SIG-M5 treated with dmso at 0.1 percent for 504 hours (cell line): ENCODE data around the gene WDR7.

Experiments used
- DNase-seq: peaks from one replicate; lab custom pipeline; 2025; ENCODE audit not compliant: unreplicated experiment; lab: John Stamatoyannopoulos, UW

Gene WDR7

GRCh38 chr18:56873441-56874140 lies 222.4 kb downstream of the WDR7 start:
- no peak for DNase-seq

- DNase-seq = no peak
Observed at GRCh38 chr18:56878711-56879110, 227.6 kb downstream of the WDR7 start.

GRCh38 chr18:56884511-56884910 lies 233.4 kb downstream of the WDR7 start:
- DNase-seq = no peak

- no peak for DNase-seq
Observed at GRCh38 chr18:56888978-56889377, 237.8 kb downstream of the WDR7 start.

- DNase-seq = no peak
Observed at GRCh38 chr18:56889621-56890020, 238.5 kb downstream of the WDR7 start.

GRCh38 chr18:56890632-56891031 lies 239.5 kb downstream of the WDR7 start:
- DNase-seq = no peak

- DNase-seq = no peak
Observed at GRCh38 chr18:56891116-56891515, 240.0 kb downstream of the WDR7 start.

GRCh38 chr18:56891870-56892269 lies 240.7 kb downstream of the WDR7 start:
- no peak for DNase-seq

GRCh38 chr18:56897122-56897521 lies 246.0 kb downstream of the WDR7 start:
- no peak for DNase-seq

- DNase-seq = no peak
Observed at GRCh38 chr18:56899660-56900059, 248.5 kb downstream of the WDR7 start.

- no peak for DNase-seq
Observed at GRCh38 chr18:56900195-56901094, 249.3 kb downstream of the WDR7 start.

GRCh38 chr18:56901919-56902318 lies 250.8 kb downstream of the WDR7 start:
- no peak for DNase-seq

- no peak for DNase-seq
Observed at GRCh38 chr18:56902653-56903052, 251.5 kb downstream of the WDR7 start.

GRCh38 chr18:56903686-56904085 lies 252.5 kb downstream of the WDR7 start:
- no peak for DNase-seq

GRCh38 chr18:56907771-56908170 lies 256.6 kb downstream of the WDR7 start:
- no peak for DNase-seq

- DNase-seq = no peak
Observed at GRCh38 chr18:56910237-56910636, 259.1 kb downstream of the WDR7 start.

GRCh38 chr18:56910967-56911366 lies 259.8 kb downstream of the WDR7 start:
- no peak for DNase-seq

GRCh38 chr18:56913941-56914340 lies 262.8 kb downstream of the WDR7 start:
- no peak for DNase-seq

GRCh38 chr18:56919190-56919589 lies 268.0 kb downstream of the WDR7 start:
- no peak for DNase-seq

- no peak for DNase-seq
Observed at GRCh38 chr18:56921896-56922480, 270.8 kb downstream of the WDR7 start.

GRCh38 chr18:56926734-56927133 lies 275.6 kb downstream of the WDR7 start:
- no peak for DNase-seq

GRCh38 chr18:56927786-56928185 lies 276.6 kb downstream of the WDR7 start:
- no peak for DNase-seq
